K562 (cell line): Measurements from ENCODE around the gene CEP162. TPM values are rescaled to one million over a fixed set of nuclear protein-coding genes. Genes with fewer than 3 reads are reported as not detected.

Source experiments
- ATAC-seq: fragments of 200-7000 bp; cut with Tn5 transposase; 3 replicates; pipeline ENCODE4 v1.9.1; 2020; ENCODE audit warnings: moderate library complexity
- BruUV-seq: library from RNA; stranded (reverse); fragments of 400-500 nt; replicated peaks from 2 replicates; lab custom pipeline; 2021; lab: Mats Ljungman, UMichigan
- CTCF ChIA-PET: fragments of 300-600 bp; formaldehyde crosslinking; extraction: SDS; loops from one replicate; lab custom pipeline; 2021; ENCODE audit warnings: low intra/inter-chr PET ratio; lab: Yijun Ruan, JAX
- POLR2A ChIA-PET: fragments of 300-600, 350-650 bp; sonication (Branson Sonifier 250); formaldehyde crosslinking; extraction: SDS; loops from one replicate; lab custom pipeline; 2021; ENCODE audit warnings: antibody characterized with exemption, inconsistent platforms; lab: Yijun Ruan, JAX
- DNase-seq, 4 experiments: peaks; one replicate each; pipeline versions ENCODE4 v3.0.0 to v3.0.0-alpha.2; 2011 to 2018; ENCODE audit warnings: low spot score in 3 of 4, mixed read lengths in 3 of 4; ENCODE audit errors: extremely low read depth in 1 of 4
- FAIRE-seq: peaks from 2 replicates; lab custom pipeline; 2011; peaks lifted over from hg19 to GRCh38; lab: Jason Lieb, UNC
- H2AFZ ChIP-seq: 2 replicates; pipeline ENCODE4 v1.6.0; 2011; ENCODE audit warnings: low read depth, low read length, control low read depth, inconsistent platforms
- H3K27ac ChIP-seq: fragments of 200-600 bp; 3 replicates; pipeline ENCODE4 v1.8.0; 2011; ENCODE audit warnings: low read depth, mild to moderate bottlenecking, control low read depth, inconsistent platforms, low read length, moderate library complexity, mixed read lengths; ENCODE audit errors: extremely low read depth
- H3K27me3 ChIP-seq, 2 experiments: fragments of 300-600 bp in 1 of 2; 2 replicates in 1 of 2; 3 replicates in 1 of 2; pipeline versions ENCODE4 v1.6.0 to v1.8.0; 2011; ENCODE audit warnings: inconsistent platforms in 2 of 2, low read length in 2 of 2, mild to moderate bottlenecking in 1 of 2, mixed read lengths in 1 of 2, moderate library complexity in 1 of 2; ENCODE audit not compliant: control insufficient read depth in 2 of 2, insufficient read depth in 2 of 2
- H3K36me3 ChIP-seq: fragments of 300-600 bp; 3 replicates; pipeline ENCODE4 v1.8.0; 2011; ENCODE audit warnings: mild to moderate bottlenecking, low read length, inconsistent platforms; ENCODE audit not compliant: control insufficient read depth, insufficient read depth
- H3K4me1 ChIP-seq, 2 experiments: fragments of 200-600 bp in 1 of 2; replicated peaks in 1 of 2; 2 replicates in 1 of 2; 3 replicates in 1 of 2; pipeline versions ENCODE4 v1.5.1 to v1.8.0; 2011; ENCODE audit warnings: inconsistent platforms in 2 of 2, low read length in 2 of 2, mild to moderate bottlenecking in 1 of 2, mixed read lengths in 1 of 2, moderate library complexity in 1 of 2; ENCODE audit not compliant: control insufficient read depth in 2 of 2, insufficient read depth in 2 of 2
- H3K4me2 ChIP-seq: 2 replicates; pipeline ENCODE4 v1.6.1; 2011; ENCODE audit warnings: low read length, control low read depth, inconsistent platforms, mixed read lengths; ENCODE audit not compliant: insufficient read depth
- H3K4me3 ChIP-seq: fragments of 200-600 bp; sonication (generic), shearing (Covaris generic); 2 replicates; pipeline ENCODE4 v1.5.1; 2016; ENCODE audit warnings: control low read depth, inconsistent platforms
- H3K79me2 ChIP-seq: fragments of 200-600 bp; 3 replicates; pipeline ENCODE4 v1.8.0; 2011; ENCODE audit warnings: low read length, inconsistent platforms; ENCODE audit not compliant: control insufficient read depth, insufficient read depth
- H3K9ac ChIP-seq, 2 experiments: 2 replicates each; pipeline versions ENCODE4 v1.6.0 to v1.6.1; 2011; ENCODE audit warnings: low read depth in 2 of 2, low read length in 2 of 2, control low read depth in 1 of 2, inconsistent platforms in 1 of 2, mild to moderate bottlenecking in 1 of 2, mixed read lengths in 1 of 2; ENCODE audit not compliant: insufficient read depth in 1 of 2
- H3K9me1 ChIP-seq: one replicate; pipeline ENCODE4 v1.6.0; 2011; ENCODE audit warnings: inconsistent platforms, mild to moderate bottlenecking, low read length, moderate library complexity; ENCODE audit not compliant: control insufficient read depth, insufficient read depth
- H3K9me3 ChIP-seq: replicated peaks from 2 replicates; pipeline ENCODE4 v1.5.1; 2011; ENCODE audit warnings: low read depth, low read length, inconsistent platforms; ENCODE audit not compliant: control insufficient read depth, insufficient read depth
- H4K20me1 ChIP-seq: replicated peaks from 2 replicates; pipeline ENCODE4 v1.6.1; 2011; ENCODE audit warnings: low read length, inconsistent platforms, mixed read lengths; ENCODE audit not compliant: control insufficient read depth, insufficient read depth
- MEIS2 ChIP-seq: fragments of 450-650 bp; IDR thresholded peaks from 2 replicates; pipeline ENCODE4 v1.6.1; 2014; ENCODE audit warnings: mild to moderate bottlenecking; ENCODE audit not compliant: partially characterized antibody
- TFAP4 ChIP-seq: sonication (generic); formaldehyde crosslinking; IDR thresholded peaks from 2 replicates; pipeline ENCODE4 v1.8.0; 2022; ENCODE audit warnings: missing genetic modification reagents, mild to moderate bottlenecking, moderate library complexity, borderline replicate concordance
- ZFP30 ChIP-seq: fragments of 250-450 bp; sonication (Bioruptor Pico); IDR thresholded peaks from 2 replicates; pipeline ENCODE4 v1.8.0; 2022; ENCODE audit warnings: moderate library complexity, mild to moderate bottlenecking, inconsistent platforms, borderline replicate concordance
- ZNF511 ChIP-seq: sonication (generic); formaldehyde crosslinking; IDR thresholded peaks from 2 replicates; pipeline ENCODE4 v1.8.0; 2022; ENCODE audit warnings: mild to moderate bottlenecking, missing genetic modification reagents
- WGBS: fragments of 100-300 bp; shearing (Covaris generic); methylation state at CpG from one replicate; pipeline ENCODE4 v1.1.6; 2016; ENCODE audit warnings: low coverage, mixed read lengths; ENCODE audit not compliant: insufficient coverage; ENCODE audit errors: missing lambda C conversion rate; 5-methylcytosine and 5-hydroxymethylcytosine counted together
- in situ Hi-C: fragments of 300-500 bp; cut with MboI; formaldehyde crosslinking; loops from 4 replicates; pipeline ENCODE4 v1.15.0; 2018; ENCODE audit warnings: inconsistent platforms, mixed read lengths
- intact Hi-C: fragments of 100-400 bp; cut with micrococcal nuclease; formaldehyde crosslinking; loops from 2 replicates; pipeline ENCODE4 v1.14.2; 2022
- polyA plus RNA-seq, 8 experiments: library from polyadenylated mRNA; depleted of rRNA in 4 of 8; stranded (reverse) in 5 of 8; unstranded in 3 of 8; fragments of >200 nt; fragmentation: Nextera tagmentation in 2 of 8; fragmentation: Illumina TruSeq in 1 of 8; extraction: Ambion mirVana in 2 of 8; extraction: Trizol in 1 of 8; gene quantifications; 2 replicates each; pipeline versions ENCODE4 v1.2.1 to v1.2.3, GENCODE V29; 2011 to 2014; ENCODE audit warnings: inconsistent platforms in 1 of 8, missing spikeins in 1 of 8
- total RNA-seq, 7 experiments: library from RNA; depleted of rRNA in 6 of 7; stranded (reverse); fragments of >200 nt in 6 of 7; fragmentation: Illumina TruSeq in 2 of 7; extraction: Trizol in 2 of 7; gene quantifications; 2 replicates each; pipeline versions ENCODE4 v1.2.1 to v1.2.3, GENCODE V29; 2011 to 2021; ENCODE audit warnings: low replicate concordance in 1 of 7

Gene CEP162
- total and polyA plus RNA-seq, 9 of the 15 experiments (the other 6 are each of a cell fraction or from before 2014, with no cell fraction given) = 3.9 to 8.6 (median 6.7) TPM

GRCh38 chr6:84258866-84259265 is 31.4 kb upstream of the CEP162 start:
- POLR2A ChIA-PET = interaction anchor here (1.0 kb wide), 1 partner anchor 8 kb away, joined by 3 read pairs; no protein-coding TSS in a partner anchor
- intact Hi-C loops = no loop called here
- H3K79me2 ChIP-seq = no peaks in the 10 kb centered on the region
- no peak overlapping the region for H3K4me3 ChIP-seq
- peak; percentile 56 for ATAC-seq
- H2AFZ ChIP-seq = peak overlapping the region; percentile 82
- 62% methylated on average over 4 of the region's 4 CpGs for WGBS
- H3K9ac ChIP-seq = peak overlapping the region; percentile 8 to 10; a peak in 2 of 4 replicates
- H3K36me3 ChIP-seq = no peaks in the 10 kb centered on the region
- H3K27me3 ChIP-seq = no peaks in the 10 kb centered on the region
- peaks cover 0 to 11% of the 10 kb centered on the region in 2 experiments; a peak in 3 of 5 replicates for H3K4me1 ChIP-seq
- H3K9me1 ChIP-seq = no peaks in the 10 kb centered on the region
- TF ChIP-seq TFAP4 (CRISPR knock-in tag) (peak; percentile 30; the same call in 1 of the 2 replicates), MEIS2 (peak; percentile 8), ZFP30 (CRISPR knock-in tag) (no peak), ZNF511 (CRISPR knock-in tag) (no peak)
- TF ChIP-seq, all 486 proteins: peak for 2
- Histone ChIP-seq H4K20me1 (no peaks in the 10 kb centered on the region), H3K27ac (no peak overlapping the region), H3K4me2 (peak overlapping the region; percentile 33), H3K9me3 (no peaks in the 10 kb centered on the region)
- in situ Hi-C loops = no loop called here
- no TSS peak for BruUV-seq
- FAIRE-seq (no peak), DNase-seq (no peak)
- CTCF ChIA-PET = no interaction called here
